Stimulated activated CD8-positive, alpha-beta memory T cell treated with anti-CD3 and anti-CD28 coated beads, Interleukin-15, amount 100 ng/mL, for 1 hour (primary cell): ENCODE data around the gene ABCF1.
A peak's percentile ranks its signal among the peaks of the same experiment; 100 is the strongest.
"Not testable (repeated sequence)": the region's sequence is repeated elsewhere in the genome, so short reads cannot be mapped to it uniquely, and the experiment has no call there.

Source experiments
- DNase-seq: peaks from one replicate; pipeline ENCODE4 v3.0.0-alpha.2; 2020; ENCODE audit warnings: low read depth

Gene ABCF1

GRCh38 chr6:30571075-30571761 is at the start of gene ABCF1:
Gene ABCF1, plus strand, starts transcription at chr6:30571442. Its CDS starts 46 bp downstream, at chr6:30571488.
- DNase-seq, result peak; percentile 99

- not testable (repeated sequence) for DNase-seq
These were observed 49.3 kb upstream of the ABCF1 start for GRCh38 chr6:30521952-30522351.

- not testable (repeated sequence) for DNase-seq
These were observed 44.8 kb upstream of the ABCF1 start for GRCh38 chr6:30526444-30526843.

- DNase-seq, result not testable (repeated sequence)
These were observed 41.8 kb upstream of the ABCF1 start for GRCh38 chr6:30529349-30529875.

- no peak for DNase-seq
These were observed 41.2 kb upstream of the ABCF1 start for GRCh38 chr6:30530014-30530413.

- DNase-seq, result no peak
These were observed 37.6 kb upstream of the ABCF1 start for GRCh38 chr6:30533460-30534294.

- no peak for DNase-seq
These were observed 33.3 kb upstream of the ABCF1 start for GRCh38 chr6:30537931-30538330.

- DNase-seq, result peak; percentile 69
These were observed 29.5 kb upstream of the ABCF1 start for GRCh38 chr6:30541515-30542403.

- DNase-seq, result no peak
These were observed 28.9 kb upstream of the ABCF1 start for GRCh38 chr6:30542404-30542725.

- no peak for DNase-seq
These were observed 28.3 kb upstream of the ABCF1 start for GRCh38 chr6:30542915-30543314.

- no peak for DNase-seq
These were observed 27.4 kb upstream of the ABCF1 start for GRCh38 chr6:30543821-30544220.

- no peak for DNase-seq
These were observed 26.5 kb upstream of the ABCF1 start for GRCh38 chr6:30544666-30545272.

- DNase-seq, result no peak
These were observed 23.8 kb upstream of the ABCF1 start for GRCh38 chr6:30547454-30547853.

GRCh38 chr6:30548375-30548774 is 22.9 kb upstream of the ABCF1 start:
- DNase-seq, result no peak

- DNase-seq, result no peak
These were observed 16.8 kb upstream of the ABCF1 start for GRCh38 chr6:30554404-30554803.

- DNase-seq, result no peak
These were observed 16.1 kb upstream of the ABCF1 start for GRCh38 chr6:30554962-30555815.

GRCh38 chr6:30555816-30556065 is 15.5 kb upstream of the ABCF1 start:
- no peak for DNase-seq

GRCh38 chr6:30556066-30556905 is 15.0 kb upstream of the ABCF1 start, which contains the start of gene GNL1:
Gene GNL1, minus strand, starts transcription at chr6:30556489. Its CDS starts 286 bp downstream, at chr6:30556203.
- DNase-seq, result peak; percentile 99

GRCh38 chr6:30556906-30557682 is 14.1 kb upstream of the ABCF1 start, which contains the start of gene PRR3:
Gene PRR3, plus strand, starts transcription at chr6:30557295. Its CDS starts 50 bp downstream, at chr6:30557345.
- DNase-seq, result peak; percentile 67
